GM20000 (cell line): ENCODE results near the gene TSR3.

Source experiments
- DNase-seq: peaks from one replicate; pipeline ENCODE4 v3.0.0; 2012; ENCODE audit warnings: low spot score
- TF ChIP-seq, protein P1 (sequence below): IDR thresholded peaks from 2 replicates; pipeline ENCODE4 v1.5.1; 2012; ENCODE audit warnings: mild to moderate bottlenecking, control low read depth; ENCODE audit errors: extremely low read depth, missing control alignments

Gene TSR3

DNA sequence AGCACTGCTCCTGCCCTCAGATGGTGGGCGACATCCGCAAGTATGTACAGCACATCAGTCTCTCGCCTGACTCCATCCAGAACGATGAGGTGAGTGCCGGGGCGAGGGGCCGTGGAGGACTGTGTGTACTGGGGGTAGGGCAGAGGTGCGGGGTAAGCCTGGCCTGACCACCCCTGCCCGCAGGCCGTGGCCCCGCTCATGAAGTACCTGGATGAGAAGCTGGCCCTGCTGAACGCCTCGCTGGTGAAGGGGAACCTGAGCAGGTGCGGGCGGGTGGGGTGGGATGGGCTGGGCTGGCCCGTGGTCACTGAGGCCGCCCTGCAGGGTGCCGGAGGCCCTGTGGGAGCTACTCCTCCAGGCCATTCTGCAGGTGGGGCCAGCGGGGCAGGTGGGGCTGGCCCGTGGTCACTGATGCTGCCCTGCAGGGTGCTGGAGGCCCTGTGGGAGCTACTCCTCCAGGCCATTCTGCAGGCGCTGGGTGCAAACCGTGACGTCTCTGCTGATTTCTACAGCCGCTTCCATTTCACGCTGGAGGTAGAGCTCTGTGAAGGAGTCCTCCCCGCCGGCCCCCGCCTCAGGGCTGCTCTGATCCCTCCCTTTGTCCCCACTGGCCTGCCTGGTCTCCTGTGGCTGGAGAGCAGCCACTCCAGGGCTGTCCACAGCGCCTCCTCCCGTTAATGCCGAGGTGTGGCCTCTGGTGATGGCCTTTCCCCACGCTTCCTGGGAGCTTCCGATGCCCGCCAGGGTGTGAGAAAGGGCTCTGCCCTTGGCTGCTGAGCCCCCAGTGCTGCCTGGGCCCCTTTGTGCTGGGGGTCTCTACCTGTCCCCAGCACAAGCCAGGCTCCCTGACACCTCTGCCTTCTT lies 5.0 kb downstream of the TSR3 start:
- TF ChIP-seq, protein P1, sequence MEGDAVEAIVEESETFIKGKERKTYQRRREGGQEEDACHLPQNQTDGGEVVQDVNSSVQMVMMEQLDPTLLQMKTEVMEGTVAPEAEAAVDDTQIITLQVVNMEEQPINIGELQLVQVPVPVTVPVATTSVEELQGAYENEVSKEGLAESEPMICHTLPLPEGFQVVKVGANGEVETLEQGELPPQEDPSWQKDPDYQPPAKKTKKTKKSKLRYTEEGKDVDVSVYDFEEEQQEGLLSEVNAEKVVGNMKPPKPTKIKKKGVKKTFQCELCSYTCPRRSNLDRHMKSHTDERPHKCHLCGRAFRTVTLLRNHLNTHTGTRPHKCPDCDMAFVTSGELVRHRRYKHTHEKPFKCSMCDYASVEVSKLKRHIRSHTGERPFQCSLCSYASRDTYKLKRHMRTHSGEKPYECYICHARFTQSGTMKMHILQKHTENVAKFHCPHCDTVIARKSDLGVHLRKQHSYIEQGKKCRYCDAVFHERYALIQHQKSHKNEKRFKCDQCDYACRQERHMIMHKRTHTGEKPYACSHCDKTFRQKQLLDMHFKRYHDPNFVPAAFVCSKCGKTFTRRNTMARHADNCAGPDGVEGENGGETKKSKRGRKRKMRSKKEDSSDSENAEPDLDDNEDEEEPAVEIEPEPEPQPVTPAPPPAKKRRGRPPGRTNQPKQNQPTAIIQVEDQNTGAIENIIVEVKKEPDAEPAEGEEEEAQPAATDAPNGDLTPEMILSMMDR, result no peak
- no peak for DNase-seq

GRCh38 chr16:1345651-1346421 lies 5.8 kb downstream of the TSR3 start:
- no peak for DNase-seq

GRCh38 chr16:1345087-1345486 lies 6.6 kb downstream of the TSR3 start:
- TF ChIP-seq, protein P1, result no peak
- no peak for DNase-seq

More at GRCh38 chr16:1345651-1346421, 5.8 kb downstream of the TSR3 start:
- TF ChIP-seq, protein P1, result no peak

DNA sequence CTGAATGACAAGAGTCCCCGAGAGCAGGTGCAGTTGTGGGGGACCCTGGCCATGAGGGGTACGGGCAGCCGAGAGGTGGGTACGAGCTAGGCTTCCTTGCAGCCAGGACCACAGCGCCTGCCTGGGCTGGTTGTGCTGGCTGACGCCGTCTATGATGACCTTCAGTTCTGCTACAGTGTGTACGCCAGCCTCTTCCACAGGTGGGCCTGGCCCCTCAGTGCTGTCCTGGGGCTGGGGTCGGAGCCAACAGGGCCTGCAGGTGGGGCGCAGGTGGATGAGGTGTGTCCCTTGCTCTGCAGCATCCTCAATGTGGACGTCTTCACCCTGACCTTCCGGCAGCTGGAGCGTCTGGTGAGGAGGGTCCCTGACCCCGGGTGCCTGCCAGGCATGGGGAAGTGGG lies 7.2 kb downstream of the TSR3 start:
- TF ChIP-seq, protein P1, result no peak
- DNase-seq, result no peak

DNA sequence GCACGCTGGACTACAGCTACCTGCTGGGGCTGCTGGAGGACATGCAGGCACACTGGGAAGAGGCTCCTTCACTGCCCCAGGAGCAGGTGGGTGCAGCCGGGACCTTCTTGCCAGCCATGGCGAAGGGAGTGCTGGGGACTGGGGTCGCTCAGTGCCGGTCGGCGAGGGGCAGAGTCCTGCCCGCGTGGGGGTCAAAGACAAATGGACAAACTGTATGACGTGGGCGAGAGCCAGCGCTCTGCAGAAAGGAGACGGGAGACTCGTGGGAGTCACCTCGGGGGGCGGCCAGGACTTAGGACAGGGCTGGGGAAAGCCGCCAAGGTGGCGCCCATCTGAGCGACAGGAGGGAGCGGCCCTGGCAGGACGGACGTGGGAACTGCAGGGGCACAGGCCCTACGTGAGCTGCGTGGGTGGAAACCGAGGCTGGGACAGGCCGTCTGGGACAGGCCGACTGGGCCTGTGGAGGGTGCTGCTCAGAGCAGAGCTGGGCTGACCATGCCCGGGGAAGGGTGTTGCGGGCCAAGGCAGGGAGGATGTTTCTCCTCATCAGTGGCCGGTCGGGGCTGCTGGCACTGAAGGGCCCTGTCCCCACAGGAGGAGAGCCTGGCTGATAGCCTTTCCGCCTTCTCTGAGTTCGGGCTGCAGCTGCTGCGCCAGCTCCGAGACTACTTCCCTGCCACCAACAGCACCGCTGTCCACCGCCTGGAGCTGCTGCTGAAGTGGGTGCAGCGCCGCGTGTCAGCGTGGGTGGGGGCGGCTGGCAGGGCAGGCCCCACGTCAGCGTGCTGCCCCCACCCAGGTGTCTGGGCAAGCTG lies 8.0 kb downstream of the TSR3 start:
- TF ChIP-seq, protein P1, result no peak
- no peak for DNase-seq

GRCh38 chr16:1342526-1343427 lies 8.9 kb downstream of the TSR3 start:
- TF ChIP-seq, protein P1, result no peak
- peak; percentile 100 for DNase-seq
